HG02588 (cell line): Measurements from ENCODE around the gene TMPRSS11D.
A peak's percentile ranks its signal among the peaks of the same experiment; 100 is the strongest.

Source experiments
- ATAC-seq: cut with Tn5 transposase; IDR thresholded peaks from one replicate; pipeline ENCODE4 v1.9.1; 2021; ENCODE audit warnings: mild to moderate bottlenecking, moderate library complexity; ENCODE audit not compliant: unreplicated experiment

Gene TMPRSS11D

GRCh38 chr4:67891645-67892044 lies 7.8 kb upstream of the TMPRSS11D start:
- ATAC-seq = no peak

GRCh38 chr4:67886281-67886680 lies 2.5 kb upstream of the TMPRSS11D start:
- ATAC-seq = no peak

GRCh38 chr4:67885762-67886161 lies 2.0 kb upstream of the TMPRSS11D start:
- no peak for ATAC-seq

GRCh38 chr4:67884701-67885100 lies 899 bp upstream of the TMPRSS11D start:
- no peak for ATAC-seq

GRCh38 chr4:67883458-67883857 lies 344 bp downstream of the TMPRSS11D start:
- ATAC-seq = no peak

- ATAC-seq = no peak
Observed at GRCh38 chr4:67880866-67881610, 2.8 kb downstream of the TMPRSS11D start.

- no peak for ATAC-seq
Observed at GRCh38 chr4:67879486-67879885, 4.3 kb downstream of the TMPRSS11D start.

GRCh38 chr4:67877086-67877485 lies 6.7 kb downstream of the TMPRSS11D start:
- ATAC-seq = no peak

GRCh38 chr4:67874986-67875385 lies 8.8 kb downstream of the TMPRSS11D start:
- ATAC-seq = no peak

- ATAC-seq = no peak
Observed at GRCh38 chr4:67873116-67873515, 10.7 kb downstream of the TMPRSS11D start.

- peak; percentile 80 for ATAC-seq
Observed at GRCh38 chr4:67871867-67872266, 11.9 kb downstream of the TMPRSS11D start.

- no peak for ATAC-seq
Observed at GRCh38 chr4:67869580-67870190, 14.1 kb downstream of the TMPRSS11D start.

GRCh38 chr4:67861513-67861912 lies 22.3 kb downstream of the TMPRSS11D start:
- no peak for ATAC-seq

GRCh38 chr4:67853336-67853735 lies 30.5 kb downstream of the TMPRSS11D start:
- ATAC-seq = no peak

GRCh38 chr4:67820903-67821302 lies 62.9 kb downstream of the TMPRSS11D start:
- no peak for ATAC-seq

GRCh38 chr4:67810011-67810410 lies 73.8 kb downstream of the TMPRSS11D start:
- ATAC-seq = no peak

- no peak for ATAC-seq
Observed at GRCh38 chr4:67809502-67809901, 74.3 kb downstream of the TMPRSS11D start.

- ATAC-seq = no peak
Observed at GRCh38 chr4:67796810-67797209, 87.0 kb downstream of the TMPRSS11D start.

GRCh38 chr4:67790721-67791120 lies 93.1 kb downstream of the TMPRSS11D start:
- ATAC-seq = no peak

GRCh38 chr4:67787311-67787710 lies 96.5 kb downstream of the TMPRSS11D start:
- ATAC-seq = no peak

GRCh38 chr4:67785528-67785927 lies 98.3 kb downstream of the TMPRSS11D start:
- no peak for ATAC-seq

- ATAC-seq = no peak
Observed at GRCh38 chr4:67779631-67780030, 104.2 kb downstream of the TMPRSS11D start.

GRCh38 chr4:67776746-67777145 lies 107.1 kb downstream of the TMPRSS11D start:
- no peak for ATAC-seq
